HL-60 (cell line): ENCODE data around the gene SLC14A1.
A peak's percentile ranks its signal among the peaks of the same experiment; 100 is the strongest.

Experiments used
- CTCF ChIP-seq: IDR thresholded peaks from one replicate; pipeline ENCODE4 v1.5.1; 2011; ENCODE audit warnings: low read length, control low read depth, inconsistent platforms; ENCODE audit not compliant: insufficient read depth
- POLR2AphosphoS5 ChIP-seq: IDR thresholded peaks from 2 replicates; pipeline ENCODE4 v1.6.1; 2012; ENCODE audit warnings: low read depth
- TF ChIP-seq, protein P1 (sequence below): IDR thresholded peaks from 2 replicates; pipeline ENCODE4 v1.6.1; 2012; ENCODE audit warnings: low read depth; ENCODE audit not compliant: insufficient replicate concordance

DNA sequence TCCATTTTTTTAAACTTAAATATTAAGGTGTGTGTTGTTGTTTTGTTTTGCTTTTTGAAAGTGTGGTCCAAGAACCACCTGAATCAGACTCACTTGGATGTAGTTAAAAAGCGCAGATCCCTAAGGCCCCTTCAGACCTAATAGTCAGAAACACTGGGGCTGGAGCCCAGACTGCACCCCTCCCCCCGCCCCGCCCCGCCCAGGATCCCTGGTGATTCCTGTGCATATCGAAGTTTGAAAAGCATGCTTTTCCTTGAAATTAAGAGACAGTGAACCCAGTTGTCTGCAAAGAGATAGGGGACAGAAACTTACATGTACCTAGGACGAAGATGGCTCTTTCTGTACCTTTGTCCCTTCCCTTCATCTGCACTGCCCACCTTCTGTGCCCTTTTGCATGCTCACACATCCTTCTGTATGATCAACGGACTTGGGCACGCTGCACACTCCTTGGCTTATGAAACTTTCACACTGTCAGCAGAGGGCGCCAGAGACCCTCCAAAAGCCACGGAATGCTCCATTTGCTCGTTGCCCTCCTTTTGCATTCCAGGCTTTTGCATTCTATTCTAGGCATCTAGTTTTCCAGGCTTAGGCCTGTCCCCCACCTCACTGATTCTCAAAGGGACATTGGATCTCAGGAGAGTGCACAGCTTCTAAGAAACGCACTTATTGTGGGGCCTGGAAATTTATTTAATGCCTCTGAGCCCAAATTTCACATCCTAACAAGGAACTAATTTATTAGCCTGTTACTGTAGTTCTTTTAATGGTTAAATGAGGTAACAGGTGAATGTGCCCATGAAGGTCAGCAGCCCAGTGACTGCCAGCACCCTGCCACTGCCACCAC is 32.8 kb upstream of the SLC14A1 start:
- TF ChIP-seq CTCF, result peak; percentile 96
- TF ChIP-seq, protein P1, sequence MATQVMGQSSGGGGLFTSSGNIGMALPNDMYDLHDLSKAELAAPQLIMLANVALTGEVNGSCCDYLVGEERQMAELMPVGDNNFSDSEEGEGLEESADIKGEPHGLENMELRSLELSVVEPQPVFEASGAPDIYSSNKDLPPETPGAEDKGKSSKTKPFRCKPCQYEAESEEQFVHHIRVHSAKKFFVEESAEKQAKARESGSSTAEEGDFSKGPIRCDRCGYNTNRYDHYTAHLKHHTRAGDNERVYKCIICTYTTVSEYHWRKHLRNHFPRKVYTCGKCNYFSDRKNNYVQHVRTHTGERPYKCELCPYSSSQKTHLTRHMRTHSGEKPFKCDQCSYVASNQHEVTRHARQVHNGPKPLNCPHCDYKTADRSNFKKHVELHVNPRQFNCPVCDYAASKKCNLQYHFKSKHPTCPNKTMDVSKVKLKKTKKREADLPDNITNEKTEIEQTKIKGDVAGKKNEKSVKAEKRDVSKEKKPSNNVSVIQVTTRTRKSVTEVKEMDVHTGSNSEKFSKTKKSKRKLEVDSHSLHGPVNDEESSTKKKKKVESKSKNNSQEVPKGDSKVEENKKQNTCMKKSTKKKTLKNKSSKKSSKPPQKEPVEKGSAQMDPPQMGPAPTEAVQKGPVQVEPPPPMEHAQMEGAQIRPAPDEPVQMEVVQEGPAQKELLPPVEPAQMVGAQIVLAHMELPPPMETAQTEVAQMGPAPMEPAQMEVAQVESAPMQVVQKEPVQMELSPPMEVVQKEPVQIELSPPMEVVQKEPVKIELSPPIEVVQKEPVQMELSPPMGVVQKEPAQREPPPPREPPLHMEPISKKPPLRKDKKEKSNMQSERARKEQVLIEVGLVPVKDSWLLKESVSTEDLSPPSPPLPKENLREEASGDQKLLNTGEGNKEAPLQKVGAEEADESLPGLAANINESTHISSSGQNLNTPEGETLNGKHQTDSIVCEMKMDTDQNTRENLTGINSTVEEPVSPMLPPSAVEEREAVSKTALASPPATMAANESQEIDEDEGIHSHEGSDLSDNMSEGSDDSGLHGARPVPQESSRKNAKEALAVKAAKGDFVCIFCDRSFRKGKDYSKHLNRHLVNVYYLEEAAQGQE, result no peak
- TF ChIP-seq POLR2AphosphoS5, result 0 out of 2 replicates have a peak, but pooled peaks have one; percentile 35
